Measurements from ENCODE around the gene SEC61A1.

The SEC61A1 gene

DNA sequence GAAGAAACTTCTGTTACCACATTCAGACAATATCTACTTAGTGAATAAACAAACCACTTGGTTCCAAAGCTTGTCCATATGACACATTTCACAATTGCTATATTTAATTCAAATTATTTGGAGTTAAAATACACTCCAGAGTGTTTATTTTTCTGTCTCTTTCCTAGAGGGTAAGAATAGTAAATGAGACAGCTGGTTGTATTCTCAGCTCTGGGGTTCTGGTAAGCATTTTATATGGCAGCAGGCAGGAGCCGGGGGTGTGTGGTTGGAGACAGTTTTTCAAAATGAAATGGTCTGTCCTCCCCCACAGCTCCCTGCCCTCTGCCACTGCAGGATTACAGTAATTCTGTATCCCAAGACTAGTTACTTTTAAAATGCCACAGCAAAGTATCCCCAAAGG is 10.9 kb upstream of the SEC61A1 start:
- no peaks in the 10 kb centered on the region for H3K9me3 Mint-ChIP-seq
- no peak overlapping the region for H3K4me3 Mint-ChIP-seq
- H3K27ac Mint-ChIP-seq, result no peak overlapping the region
- no peaks in the 10 kb centered on the region for H3K4me1 Mint-ChIP-seq
- no peak for DNase-seq
- no peak for ATAC-seq
- no peaks in the 10 kb centered on the region for H3K36me3 Mint-ChIP-seq (ENCODE audit: low read depth)
- peaks cover 11% of the 10 kb centered on the region for H3K27me3 Mint-ChIP-seq

DNA sequence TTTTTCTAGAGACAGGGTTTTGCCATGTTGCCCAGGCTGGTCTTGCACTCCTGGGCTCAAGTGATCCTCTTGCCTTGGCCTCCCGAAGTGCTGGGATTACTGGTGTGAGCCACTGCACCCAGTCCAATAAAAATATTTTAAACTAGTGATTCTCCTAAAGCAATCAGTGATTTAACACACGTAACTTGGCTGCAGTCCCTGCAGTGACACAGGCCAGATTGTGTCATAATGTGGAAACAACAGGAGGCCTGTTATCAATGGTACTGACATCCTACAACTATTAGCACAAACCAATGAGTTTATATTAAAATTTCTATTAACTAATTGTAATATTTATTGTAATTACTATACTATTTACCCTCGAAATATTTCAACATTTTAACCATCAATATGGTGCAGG is 1.6 kb upstream of the SEC61A1 start:
- Mint-ChIP-seq H3K4me3 (no peak overlapping the region), H3K27me3 (peaks cover 4% of the 10 kb centered on the region), H3K9me3 (no peaks in the 10 kb centered on the region), H3K4me1 (peaks cover 33% of the 10 kb centered on the region), H3K27ac (no peak overlapping the region), H3K36me3 (ENCODE audit: low read depth) (peaks cover 29% of the 10 kb centered on the region)
- ATAC-seq (no peak), DNase-seq (no peak)

DNA sequence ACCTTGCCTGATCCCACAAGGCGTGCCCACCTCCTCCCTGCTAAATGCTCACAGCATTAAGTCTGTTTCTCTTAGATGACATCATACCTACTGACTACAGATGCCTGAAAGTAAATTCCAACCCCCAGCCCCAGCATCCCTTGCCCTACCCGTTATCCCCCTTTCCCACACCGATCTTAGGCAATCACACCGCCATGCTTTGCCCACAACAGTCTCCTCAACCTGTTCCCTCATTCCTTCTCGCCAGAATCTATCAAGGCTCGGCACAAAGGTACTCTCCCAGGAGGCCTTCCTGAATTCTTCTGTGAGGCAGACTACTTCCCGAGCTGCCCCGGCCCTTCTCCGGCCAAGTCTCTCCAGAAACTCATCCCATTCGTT is 789 bp upstream of the SEC61A1 start:
- Mint-ChIP-seq H3K36me3 (ENCODE audit: low read depth) (peaks cover 34% of the 10 kb centered on the region), H3K4me3 (peak overlapping the region; percentile 94), H3K9me3 (no peaks in the 10 kb centered on the region), H3K27me3 (peaks cover 3% of the 10 kb centered on the region), H3K4me1 (peaks cover 38% of the 10 kb centered on the region), H3K27ac (peak overlapping the region; percentile 94)
- no peak for DNase-seq
- ATAC-seq, result no peak

DNA sequence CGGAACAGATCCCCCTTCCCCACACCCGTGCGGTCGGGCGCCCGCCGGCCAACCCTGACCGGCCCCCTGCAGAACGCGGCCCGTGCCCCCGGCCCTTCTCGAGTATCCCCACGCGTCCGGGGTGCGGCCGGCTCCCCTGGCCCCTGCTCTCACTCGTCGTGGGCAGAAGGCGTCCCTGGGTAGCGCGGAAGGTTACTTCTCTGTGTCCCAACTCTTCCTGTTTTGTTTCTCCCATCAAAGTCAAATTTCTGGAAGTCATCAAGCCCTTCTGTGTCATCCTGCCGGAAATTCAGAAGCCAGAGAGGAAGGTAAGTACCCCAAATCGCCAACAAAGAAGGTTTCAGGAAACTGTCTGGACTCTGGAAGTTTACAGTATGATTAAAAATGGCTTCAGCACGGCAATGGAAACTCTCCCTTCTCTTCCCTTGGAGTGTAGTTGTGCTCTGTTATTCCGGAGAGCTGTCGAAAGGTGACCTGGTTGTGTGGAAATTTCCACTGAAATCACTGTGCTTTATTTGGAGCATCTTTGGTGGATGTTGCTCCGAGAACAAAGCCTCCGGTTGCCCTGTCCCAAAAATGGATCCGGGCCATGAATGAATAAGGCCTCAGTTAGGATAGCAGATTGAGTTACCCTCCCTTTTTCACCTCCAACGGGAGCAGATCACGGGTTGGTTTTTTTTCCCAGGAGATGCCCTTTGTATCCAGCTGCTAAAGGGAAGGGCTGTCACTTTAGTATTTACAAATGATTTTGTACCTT is 536 bp downstream of the SEC61A1 start:
- Mint-ChIP-seq H3K4me3 (peak overlapping the region; percentile 94), H3K9me3 (no peaks in the 10 kb centered on the region), H3K27ac (peak overlapping the region; percentile 94), H3K27me3 (no peaks in the 10 kb centered on the region), H3K36me3 (ENCODE audit: low read depth) (peaks cover 45% of the 10 kb centered on the region), H3K4me1 (peaks cover 38% of the 10 kb centered on the region)
- no peak for DNase-seq
- no peak for ATAC-seq

DNA sequence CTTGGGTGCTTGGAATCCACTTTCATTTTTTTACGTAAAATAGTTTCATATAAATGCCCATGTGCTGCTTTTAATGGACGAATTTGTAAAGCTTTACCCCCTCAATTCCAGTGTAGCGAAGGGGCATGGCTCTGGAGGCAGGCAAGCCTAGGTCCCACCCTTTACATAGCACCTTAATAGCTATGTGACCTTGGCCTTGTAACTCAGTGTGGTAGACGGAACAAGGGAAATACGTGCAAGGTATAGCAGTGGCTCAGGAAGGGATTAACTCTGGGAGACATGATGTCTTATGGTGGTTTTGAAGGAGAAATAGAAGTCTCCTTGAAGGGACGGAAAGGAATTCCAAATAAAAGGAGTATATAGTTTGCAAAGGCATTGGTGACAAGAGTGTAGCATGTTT is 1.4 kb downstream of the SEC61A1 start:
- Mint-ChIP-seq H3K27ac (peak overlapping the region; percentile 94), H3K4me1 (peaks cover 38% of the 10 kb centered on the region), H3K36me3 (ENCODE audit: low read depth) (peaks cover 48% of the 10 kb centered on the region), H3K9me3 (no peaks in the 10 kb centered on the region), H3K4me3 (peak overlapping the region; percentile 94), H3K27me3 (no peaks in the 10 kb centered on the region)
- DNase-seq (no peak), ATAC-seq (no peak)

DNA sequence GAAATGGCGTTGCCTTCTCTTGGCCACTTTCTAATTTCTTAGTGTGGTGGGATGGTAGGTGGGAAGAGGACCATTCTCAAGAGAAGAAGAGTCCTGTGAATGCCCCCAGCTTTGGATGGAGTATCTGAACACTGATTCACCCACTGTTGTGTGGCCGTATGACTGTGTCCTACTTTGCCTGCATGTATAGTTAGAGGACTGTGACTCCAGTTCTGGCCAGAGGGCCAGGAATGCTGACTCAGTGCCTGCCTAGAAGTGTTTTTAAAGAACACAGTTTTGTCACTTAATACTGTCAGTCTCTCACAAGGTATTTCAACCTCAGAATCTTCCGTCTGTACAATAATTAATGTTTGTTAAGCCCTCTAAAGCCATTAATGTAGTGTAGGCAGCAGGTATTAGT is 2.1 kb downstream of the SEC61A1 start:
- Mint-ChIP-seq H3K27ac (peak overlapping the region; percentile 94), H3K9me3 (no peaks in the 10 kb centered on the region), H3K36me3 (ENCODE audit: low read depth) (peaks cover 53% of the 10 kb centered on the region), H3K4me3 (peak overlapping the region; percentile 94), H3K27me3 (no peaks in the 10 kb centered on the region), H3K4me1 (peaks cover 38% of the 10 kb centered on the region)
- no peak for ATAC-seq
- DNase-seq, result no peak

DNA sequence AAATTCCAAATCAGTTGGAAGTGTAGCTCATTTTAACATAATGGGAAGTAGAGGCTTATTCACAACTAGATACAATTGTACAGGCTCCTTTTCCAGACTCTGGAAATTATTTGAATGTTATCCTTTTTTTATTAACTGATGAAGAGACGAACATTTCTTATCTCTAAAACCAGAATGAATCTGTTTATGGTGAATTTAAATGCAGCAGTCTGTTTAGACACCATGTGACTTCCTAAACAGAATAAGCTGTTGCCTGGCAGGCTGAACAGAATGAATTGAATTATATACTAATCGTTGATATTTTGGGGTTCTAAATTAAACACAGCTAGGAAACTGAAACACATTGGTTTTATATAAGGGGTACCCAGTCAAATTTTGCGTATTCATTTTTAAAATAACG is 4.0 kb downstream of the SEC61A1 start:
- Mint-ChIP-seq H3K27me3 (no peaks in the 10 kb centered on the region), H3K4me3 (no peak overlapping the region), H3K36me3 (ENCODE audit: low read depth) (peaks cover 71% of the 10 kb centered on the region), H3K4me1 (peaks cover 35% of the 10 kb centered on the region), H3K27ac (no peak overlapping the region), H3K9me3 (no peaks in the 10 kb centered on the region)
- no peak for DNase-seq
- no peak for ATAC-seq

DNA sequence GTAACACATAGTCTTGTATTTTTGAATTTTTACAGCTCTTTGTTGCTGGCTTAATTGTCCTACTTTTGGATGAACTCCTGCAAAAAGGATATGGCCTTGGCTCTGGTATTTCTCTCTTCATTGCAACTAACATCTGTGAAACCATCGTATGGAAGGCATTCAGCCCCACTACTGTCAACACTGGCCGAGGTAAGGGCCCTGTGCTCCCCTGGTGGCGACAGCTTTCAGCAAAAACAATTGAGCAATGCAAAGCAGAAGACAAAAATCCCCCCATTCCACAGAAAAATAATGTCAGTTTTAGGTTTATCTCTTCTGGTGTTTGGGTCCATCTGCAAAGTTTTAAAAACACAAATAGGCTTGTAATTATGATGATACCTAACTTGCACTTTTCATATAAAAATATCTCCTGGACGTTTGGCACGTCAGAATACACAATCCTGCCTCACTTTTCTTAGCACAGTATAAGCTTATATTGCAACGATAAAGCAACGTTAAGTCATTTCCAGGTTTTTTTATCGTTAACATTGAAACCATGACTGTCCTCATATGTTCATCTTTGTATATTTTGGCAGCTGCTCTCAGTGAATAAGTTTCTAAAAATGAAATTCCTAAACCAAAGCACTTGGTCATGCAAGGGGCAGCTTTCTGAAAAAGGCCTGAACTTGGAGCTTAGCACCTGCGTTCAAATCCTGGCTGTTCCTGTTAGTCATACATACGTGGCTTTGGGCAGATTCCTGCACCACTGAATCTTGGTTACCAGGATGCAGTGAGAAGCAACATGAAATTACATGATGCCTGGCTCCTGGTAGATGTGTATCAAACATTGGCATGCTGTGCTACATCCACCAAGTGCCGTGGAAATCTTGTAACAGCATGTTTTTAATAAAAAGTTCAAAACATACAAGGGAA is 8.5 kb downstream of the SEC61A1 start:
- H3K27me3 Mint-ChIP-seq, result no peaks in the 10 kb centered on the region
- DNase-seq (no peak), ATAC-seq (no peak)
- peaks cover 76% of the 10 kb centered on the region for H3K36me3 Mint-ChIP-seq (ENCODE audit: low read depth)
- peaks cover 5% of the 10 kb centered on the region for H3K4me1 Mint-ChIP-seq
- no peaks in the 10 kb centered on the region for H3K9me3 Mint-ChIP-seq
- no peak overlapping the region for H3K4me3 Mint-ChIP-seq
- H3K27ac Mint-ChIP-seq, result no peak overlapping the region

DNA sequence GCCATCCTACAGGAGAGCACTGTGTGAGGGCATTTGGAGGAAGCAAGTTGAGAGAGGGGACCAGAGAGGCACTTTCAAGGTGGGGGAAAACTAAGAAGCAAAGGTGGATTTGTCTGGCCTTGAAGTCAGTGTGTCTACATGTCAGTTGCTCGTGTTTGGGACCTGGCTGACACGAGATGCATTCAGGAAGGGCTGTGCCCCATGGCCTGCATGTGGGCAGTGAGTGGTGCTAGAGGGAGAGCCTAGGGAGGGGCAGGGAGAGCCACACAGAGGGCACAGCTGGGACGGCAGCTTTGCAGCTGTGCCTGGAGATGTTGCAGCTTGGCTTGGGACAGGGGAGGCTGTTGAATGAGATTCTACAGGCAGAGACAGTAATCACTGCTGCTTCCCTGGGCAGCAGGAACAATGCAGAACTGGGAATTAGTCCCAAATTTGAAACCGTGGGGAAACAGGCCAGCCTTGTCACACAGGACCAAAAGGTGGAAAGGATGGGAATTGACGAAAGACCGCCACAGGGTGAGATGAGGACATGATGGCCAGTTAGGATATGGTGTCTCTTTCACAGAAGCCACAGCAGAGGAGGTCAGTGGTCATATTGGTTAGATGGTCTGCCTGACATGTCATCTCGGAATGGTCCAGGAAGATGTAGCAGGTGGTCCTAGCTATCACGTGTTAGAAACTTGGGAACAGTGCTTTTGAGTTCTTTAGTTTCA is 10.0 kb downstream of the SEC61A1 start:
- peak; percentile 18 for ATAC-seq

DNA sequence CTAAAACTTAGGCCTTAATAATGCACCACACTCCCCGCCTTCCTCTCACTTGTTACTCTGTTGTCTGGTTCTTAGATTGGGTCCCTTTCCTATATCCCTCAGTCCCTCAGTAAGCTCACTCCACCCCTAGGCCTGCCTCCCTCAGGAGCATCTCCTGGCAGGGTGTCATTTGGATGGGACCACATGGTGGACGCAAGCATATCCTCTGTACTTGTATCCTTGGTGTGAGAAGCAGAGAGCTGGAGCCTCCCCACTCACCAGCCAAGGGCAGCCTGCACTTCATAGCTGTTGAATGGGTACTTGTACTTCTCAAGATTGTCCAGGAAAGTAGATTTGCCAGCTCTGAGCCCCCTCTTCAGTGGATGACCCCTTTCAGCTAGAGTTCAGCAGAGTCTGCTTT is 11.6 kb downstream of the SEC61A1 start:
- H3K4me3 Mint-ChIP-seq, result no peak overlapping the region
- peaks cover 2% of the 10 kb centered on the region for H3K4me1 Mint-ChIP-seq
- DNase-seq, result no peak
- H3K9me3 Mint-ChIP-seq, result no peaks in the 10 kb centered on the region
- no peak overlapping the region for H3K27ac Mint-ChIP-seq
- ATAC-seq, result no peak
- H3K27me3 Mint-ChIP-seq, result no peaks in the 10 kb centered on the region
- H3K36me3 Mint-ChIP-seq (ENCODE audit: low read depth), result peaks cover 78% of the 10 kb centered on the region

More for the DNA sequence above, 10.0 kb downstream of the SEC61A1 start:
- Mint-ChIP-seq H3K27me3 (no peaks in the 10 kb centered on the region), H3K36me3 (ENCODE audit: low read depth) (peaks cover 71% of the 10 kb centered on the region), H3K9me3 (no peaks in the 10 kb centered on the region), H3K4me3 (no peak overlapping the region), H3K4me1 (peaks cover 2% of the 10 kb centered on the region), H3K27ac (peak overlapping the region; percentile 5)
- no peak for DNase-seq

DNA sequence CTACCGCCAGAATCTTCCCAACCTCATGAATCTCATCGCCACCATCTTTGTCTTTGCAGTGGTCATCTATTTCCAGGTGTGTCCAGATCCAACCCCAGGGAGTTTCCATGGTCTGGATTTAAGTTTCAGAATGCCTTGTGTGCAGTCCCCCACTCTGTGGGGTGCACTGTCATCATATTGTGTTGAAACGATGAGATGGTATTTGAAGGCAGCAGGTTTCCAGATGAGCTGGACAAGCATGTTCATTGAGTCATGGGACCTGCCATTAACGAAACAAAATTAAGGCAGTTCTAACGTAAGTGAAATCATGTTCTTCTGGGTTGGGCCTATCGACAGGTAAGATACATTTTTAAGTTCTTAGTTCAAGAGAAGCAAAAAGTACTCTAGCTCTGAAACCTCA is 12.7 kb downstream of the SEC61A1 start:
- DNase-seq, result no peak
- no peaks in the 10 kb centered on the region for H3K9me3 Mint-ChIP-seq
- no peak overlapping the region for H3K4me3 Mint-ChIP-seq
- H3K27ac Mint-ChIP-seq, result no peak overlapping the region
- no peak for ATAC-seq
- H3K36me3 Mint-ChIP-seq (ENCODE audit: low read depth), result peaks cover 75% of the 10 kb centered on the region
- no peaks in the 10 kb centered on the region for H3K27me3 Mint-ChIP-seq
- H3K4me1 Mint-ChIP-seq, result peaks cover 2% of the 10 kb centered on the region

DNA sequence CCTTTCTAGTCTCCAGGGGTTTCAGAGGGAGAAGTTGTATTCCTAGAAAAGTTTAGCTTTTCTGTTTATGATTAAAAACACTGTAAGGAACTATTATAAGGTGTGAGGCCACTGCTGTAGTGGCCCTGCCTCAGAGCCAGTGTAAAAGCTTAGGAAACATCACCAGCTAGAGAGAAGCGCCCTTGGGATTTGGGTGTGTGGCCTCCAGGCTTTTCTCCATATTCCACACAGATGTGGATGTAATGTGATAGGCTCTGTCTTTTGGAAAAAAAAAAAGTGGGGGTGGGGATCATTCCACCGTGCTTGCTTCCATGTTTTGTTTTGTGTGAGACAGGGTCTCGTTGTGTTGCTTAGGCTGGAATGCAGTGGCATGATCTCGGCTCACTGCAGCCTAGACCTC is 13.9 kb downstream of the SEC61A1 start:
- no peak for DNase-seq
- Mint-ChIP-seq H3K27me3 (no peaks in the 10 kb centered on the region), H3K36me3 (ENCODE audit: low read depth) (peaks cover 66% of the 10 kb centered on the region), H3K4me1 (peaks cover 2% of the 10 kb centered on the region), H3K4me3 (no peak overlapping the region), H3K27ac (no peak overlapping the region), H3K9me3 (no peaks in the 10 kb centered on the region)
- no peak for ATAC-seq

DNA sequence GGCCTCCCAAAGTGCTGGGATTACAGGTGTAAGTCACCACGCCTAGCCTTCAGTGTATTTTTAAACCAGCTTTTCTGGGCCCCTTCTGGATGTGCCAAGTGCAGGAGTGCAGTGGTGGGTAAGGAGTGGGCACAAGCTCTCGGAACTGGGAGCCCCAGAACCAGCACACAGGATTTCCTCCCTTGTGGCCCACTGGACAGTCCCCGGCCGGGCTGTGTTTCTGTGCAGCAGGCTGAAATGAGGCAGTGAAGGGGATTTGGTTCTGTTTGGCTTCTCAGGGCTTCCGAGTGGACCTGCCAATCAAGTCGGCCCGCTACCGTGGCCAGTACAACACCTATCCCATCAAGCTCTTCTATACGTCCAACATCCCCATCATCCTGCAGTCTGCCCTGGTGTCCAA is 14.4 kb downstream of the SEC61A1 start:
- Mint-ChIP-seq H3K27ac (no peak overlapping the region), H3K9me3 (no peaks in the 10 kb centered on the region), H3K36me3 (ENCODE audit: low read depth) (peaks cover 60% of the 10 kb centered on the region), H3K4me1 (no peaks in the 10 kb centered on the region), H3K4me3 (no peak overlapping the region), H3K27me3 (no peaks in the 10 kb centered on the region)
- DNase-seq (no peak), ATAC-seq (no peak)

DNA sequence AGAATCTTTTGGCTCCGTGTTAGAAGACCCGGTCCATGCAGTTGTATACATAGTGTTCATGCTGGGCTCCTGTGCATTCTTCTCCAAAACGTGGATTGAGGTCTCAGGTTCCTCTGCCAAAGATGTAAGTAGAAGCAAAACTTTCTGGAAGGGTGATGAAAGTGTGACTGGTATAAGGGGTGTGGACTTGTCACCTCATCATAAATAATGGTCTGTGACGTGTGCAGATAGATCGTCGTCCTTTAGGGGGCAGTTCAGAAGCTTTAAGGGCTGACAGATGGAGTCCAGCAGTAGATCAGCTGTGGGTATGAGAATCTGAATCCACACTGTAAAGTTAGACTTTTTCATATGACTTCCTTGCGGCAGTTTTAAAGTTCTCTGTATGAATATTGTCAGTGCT is 15.3 kb downstream of the SEC61A1 start:
- DNase-seq (no peak), ATAC-seq (no peak)
- no peak overlapping the region for H3K27ac Mint-ChIP-seq
- H3K4me1 Mint-ChIP-seq, result no peaks in the 10 kb centered on the region
- H3K36me3 Mint-ChIP-seq (ENCODE audit: low read depth), result peaks cover 52% of the 10 kb centered on the region
- no peaks in the 10 kb centered on the region for H3K27me3 Mint-ChIP-seq
- no peaks in the 10 kb centered on the region for H3K9me3 Mint-ChIP-seq
- H3K4me3 Mint-ChIP-seq, result no peak overlapping the region

Data from activated naive CD8-positive, alpha-beta T cell treated with anti-CD3 and anti-CD28 coated beads, Interleukin-2, amount 50 U/mL, for 24 hours (primary cell).